GM23338 (cell line): ENCODE results near the gene TP73. TPM values are rescaled to one million over a fixed set of nuclear protein-coding genes. Genes with fewer than 3 reads are reported as not detected.

Source experiments
- ATAC-seq: fragments of 200-7000 bp; cut with Tn5 transposase; 3 replicates; pipeline ENCODE4 v1.9.1; 2020
- DNase-seq: peaks from one replicate; pipeline ENCODE4 v3.0.0-alpha.2; 2015; ENCODE audit warnings: low spot score
- H2AFZ ChIP-seq: fragments of 200-600 bp; sonication (generic); 2 replicates; pipeline ENCODE4 v1.8.0; 2016; ENCODE audit warnings: antibody characterized with exemption, mild to moderate bottlenecking, moderate library complexity
- H3F3A ChIP-seq: fragments of 200-600 bp; sonication (generic); replicated peaks from 2 replicates; pipeline ENCODE4 v1.8.0; 2017; ENCODE audit warnings: antibody characterized with exemption, mixed run types, low read depth
- H3K27ac ChIP-seq: fragments of 200-600 bp; sonication (generic); 2 replicates; pipeline ENCODE4 v1.6.1; 2016; ENCODE audit warnings: low read depth
- H3K27me3 ChIP-seq: fragments of 200-600 bp; sonication (generic); 2 replicates; pipeline ENCODE4 v1.8.0; 2016; ENCODE audit warnings: mild to moderate bottlenecking, mixed run types, moderate library complexity; ENCODE audit not compliant: insufficient read depth
- H3K36me3 ChIP-seq: fragments of 200-600 bp; sonication (generic); 2 replicates; pipeline ENCODE4 v1.8.0; 2016; ENCODE audit warnings: mild to moderate bottlenecking; ENCODE audit not compliant: insufficient read depth
- H3K4me1 ChIP-seq: fragments of 200-600 bp; sonication (generic); 2 replicates; pipeline ENCODE4 v1.8.0; 2016; ENCODE audit warnings: mild to moderate bottlenecking, moderate library complexity; ENCODE audit not compliant: insufficient read depth
- H3K4me2 ChIP-seq: fragments of 200-600 bp; sonication (generic); 2 replicates; pipeline ENCODE4 v1.7.1; 2017; ENCODE audit warnings: mixed run types
- H3K4me3 ChIP-seq: fragments of 200-600 bp; sonication (generic); 2 replicates; pipeline ENCODE4 v1.6.1; 2016; ENCODE audit warnings: mixed run types
- H3K79me2 ChIP-seq: fragments of 200-600 bp; sonication (generic); replicated peaks from 2 replicates; pipeline ENCODE4 v1.8.0; 2017; ENCODE audit warnings: mild to moderate bottlenecking; ENCODE audit not compliant: insufficient read depth
- H3K9me2 ChIP-seq: fragments of 200-600 bp; sonication (generic); 2 replicates; pipeline ENCODE4 v1.8.0; 2017; ENCODE audit not compliant: insufficient read depth
- H4K20me1 ChIP-seq: fragments of 200-600 bp; sonication (generic); replicated peaks from 2 replicates; pipeline ENCODE4 v1.8.0; 2017; ENCODE audit warnings: mild to moderate bottlenecking; ENCODE audit not compliant: insufficient read depth
- H3K27ac Mint-ChIP-seq: 2 replicates; pipeline ENCODE4 v1.8.0; 2020; ENCODE audit warnings: inconsistent platforms, mild to moderate bottlenecking, moderate library complexity, mixed read lengths
- H3K27me3 Mint-ChIP-seq: 3 replicates; pipeline ENCODE4 v1.8.0; 2022; ENCODE audit warnings: low read depth, mild to moderate bottlenecking, moderate library complexity, mixed read lengths, inconsistent platforms; ENCODE audit not compliant: insufficient read depth, poor library complexity
- H3K36me3 Mint-ChIP-seq: 3 replicates; pipeline ENCODE4 v1.8.0; 2021; ENCODE audit warnings: low read depth, mild to moderate bottlenecking, inconsistent platforms, moderate library complexity, mixed read lengths
- H3K4me1 Mint-ChIP-seq: 3 replicates; pipeline ENCODE4 v1.8.0; 2020; ENCODE audit warnings: mild to moderate bottlenecking, inconsistent platforms, mixed read lengths
- H3K4me3 Mint-ChIP-seq: 3 replicates; pipeline ENCODE4 v1.8.0; 2021; ENCODE audit warnings: moderate library complexity, mild to moderate bottlenecking, inconsistent platforms, mixed read lengths
- H3K9me3 Mint-ChIP-seq: 3 replicates; pipeline ENCODE4 v1.8.0; 2020; ENCODE audit warnings: moderate library complexity, mild to moderate bottlenecking, inconsistent platforms, mixed read lengths
- CREB1 ChIP-seq: fragments of 250-450 bp; sonication (Bioruptor Pico); IDR thresholded peaks from 2 replicates; pipeline ENCODE4 v1.5.0; 2020; ENCODE audit warnings: low read depth, mild to moderate bottlenecking, moderate library complexity
- CTCF ChIP-seq, 2 experiments: fragments of 200-600 bp in 1 of 2; sonication (generic) in 1 of 2; conservative IDR thresholded peaks; 2 replicates each; pipeline versions ENCODE4 v1.5.1 to v1.6.1; 2016 to 2017; ENCODE audit warnings: antibody characterized with exemption in 2 of 2, low read depth in 2 of 2, mild to moderate bottlenecking in 2 of 2, moderate library complexity in 1 of 2
- ETS1 ChIP-seq: IDR thresholded peaks from 2 replicates; pipeline ENCODE4 v1.6.1; 2016; ENCODE audit warnings: antibody characterized with exemption
- EZH2 ChIP-seq: fragments of 200-600 bp; sonication (generic); IDR thresholded peaks from one replicate; pipeline ENCODE4 v1.8.0; 2017; ENCODE audit warnings: antibody characterized with exemption, mild to moderate bottlenecking, low read depth; ENCODE audit not compliant: unreplicated experiment
- EZH2phosphoT487 ChIP-seq: fragments of 200-600 bp; sonication (generic); IDR thresholded peaks from one replicate; pipeline ENCODE4 v1.8.1; 2018; ENCODE audit warnings: antibody characterized with exemption; ENCODE audit not compliant: unreplicated experiment
- JUNB ChIP-seq: IDR thresholded peaks from one replicate; pipeline ENCODE4 v1.6.1; 2016; ENCODE audit warnings: antibody characterized with exemption; ENCODE audit not compliant: unreplicated experiment
- NANOG ChIP-seq: IDR thresholded peaks from 2 replicates; pipeline ENCODE4 v1.6.1; 2016; ENCODE audit warnings: antibody characterized with exemption, borderline replicate concordance
- POLR2AphosphoS5 ChIP-seq: IDR thresholded peaks from 2 replicates; pipeline ENCODE4 v1.6.1; 2016; ENCODE audit warnings: antibody characterized with exemption, low read depth
- REST ChIP-seq: IDR thresholded peaks from one replicate; pipeline ENCODE4 v1.6.1; 2018; ENCODE audit warnings: antibody characterized with exemption; ENCODE audit not compliant: unreplicated experiment
- STAT1 ChIP-seq: IDR thresholded peaks from one replicate; pipeline ENCODE4 v1.6.1; 2016; ENCODE audit warnings: antibody characterized with exemption; ENCODE audit not compliant: unreplicated experiment
- ZNF114 ChIP-seq: fragments of 250-450 bp; sonication (Bioruptor Pico); IDR thresholded peaks from 2 replicates; pipeline ENCODE4 v1.5.0; 2020; ENCODE audit warnings: mild to moderate bottlenecking, moderate library complexity
- ZNF331 ChIP-seq: fragments of 250-450 bp; sonication (Bioruptor Pico); IDR thresholded peaks from 2 replicates; pipeline ENCODE4 v1.5.0; 2020; ENCODE audit warnings: low read depth, mild to moderate bottlenecking, moderate library complexity
- polyA plus RNA-seq: library from polyadenylated mRNA; unstranded; fragments of >200 nt; fragmentation: Nextera tagmentation; extraction: Ambion mirVana; gene quantifications from 2 replicates; pipeline ENCODE4 v1.2.1, GENCODE V29; 2016
- total RNA-seq: library from RNA; depleted of rRNA; stranded (reverse); fragments of >200 nt; shearing (Covaris generic); gene quantifications from 2 replicates; pipeline ENCODE4 v1.2.3, GENCODE V29; 2014

TP73 gene
- total and polyA plus RNA-seq, 2 experiments from 2014 or later, result 1.4 to 3.4 TPM

- H3K4me2 ChIP-seq, result peak overlapping the region; percentile 65; the same call in 1 of the 2 replicates
- H3K9me3 Mint-ChIP-seq, result no peaks in the 10 kb centered on the region; the same call in 2 of the 3 replicates
- H3K4me1 Mint-ChIP-seq, result peaks cover 28% of the 10 kb centered on the region
- H3K27ac Mint-ChIP-seq, result no peak overlapping the region
- H3K36me3 ChIP-seq, result no peaks in the 10 kb centered on the region
- H2AFZ ChIP-seq, result peak overlapping the region; percentile 72; the same call in 1 of the 2 replicates
- H3K27ac ChIP-seq, result no peak overlapping the region
- TF ChIP-seq POLR2AphosphoS5 (0 out of 2 replicates have a peak, but pooled peaks have one; percentile 13), EZH2 (no peak)
- H3K27me3 Mint-ChIP-seq, result peaks cover 24% of the 10 kb centered on the region
- H3K27me3 ChIP-seq, result no peaks in the 10 kb centered on the region
- peak overlapping the region; percentile 20; the same call in 1 of the 2 replicates for H3K4me3 ChIP-seq
- H3K9me2 ChIP-seq, result no peaks in the 10 kb centered on the region
- H3K79me2 ChIP-seq, result no peaks in the 10 kb centered on the region
- DNase-seq (peak; percentile 69), ATAC-seq (peak; percentile 57)
- no peaks in the 10 kb centered on the region for H4K20me1 ChIP-seq
- peaks cover 11% of the 10 kb centered on the region for H3K4me1 ChIP-seq
- no peaks in the 10 kb centered on the region for H3F3A ChIP-seq
- H3K4me3 Mint-ChIP-seq, result no peak overlapping the region
- H3K36me3 Mint-ChIP-seq, result no peaks in the 10 kb centered on the region; the same call in 2 of the 3 replicates
These were observed 22.1 kb downstream of the TP73 start for GRCh38 chr1:3674100-3675094.

GRCh38 chr1:3675436-3675835 lies 23.1 kb downstream of the TP73 start:
- peak overlapping the region; percentile 91 for H2AFZ ChIP-seq
- H3K27me3 Mint-ChIP-seq, result peaks cover 32% of the 10 kb centered on the region
- TF ChIP-seq EZH2phosphoT487 (no peak), ZNF331 (CRISPR knock-in tag) (no peak), ETS1 (no peak), ZNF114 (CRISPR knock-in tag) (no peak), REST (no peak), STAT1 (no peak), CREB1 (CRISPR knock-in tag) (no peak), CTCF (conservative IDR thresholded peaks at IDR 0.05; ENCODE audit: low read depth in 2 of 2) (no peak), NANOG (no peak), JUNB (no peak), POLR2AphosphoS5 (no peak)

More at GRCh38 chr1:3675436-3675835, 23.1 kb downstream of the TP73 start:
- no peaks in the 10 kb centered on the region for H3K9me2 ChIP-seq
- peak; percentile 8 for ATAC-seq
- H3K4me2 ChIP-seq, result peak overlapping the region; percentile 57
- H3K9me3 Mint-ChIP-seq, result no peaks in the 10 kb centered on the region; the same call in 2 of the 3 replicates
- no peak overlapping the region for H3K27ac ChIP-seq
- H4K20me1 ChIP-seq, result no peaks in the 10 kb centered on the region
- peak overlapping the region; percentile 37 for H3K4me3 ChIP-seq
- H3K4me1 Mint-ChIP-seq, result peaks cover 29% of the 10 kb centered on the region
- no peaks in the 10 kb centered on the region for H3K36me3 ChIP-seq
- no peaks in the 10 kb centered on the region for H3K27me3 ChIP-seq
- H3K4me1 ChIP-seq, result peaks cover 11% of the 10 kb centered on the region
- DNase-seq, result no peak
- no peaks in the 10 kb centered on the region for H3K79me2 ChIP-seq
- peak overlapping the region; percentile 57 for H3K4me3 Mint-ChIP-seq
- no peak overlapping the region for H3K27ac Mint-ChIP-seq
- H3F3A ChIP-seq, result no peaks in the 10 kb centered on the region
- H3K36me3 Mint-ChIP-seq, result no peaks in the 10 kb centered on the region; the same call in 2 of the 3 replicates
